Large intestine (tissue), 3 donors: ENCODE results near the gene COX7A2L. TPM values are rescaled to one million over a fixed set of nuclear protein-coding genes. Genes with fewer than 3 reads are reported as not detected.

ENCODE experiments used
- DNase-seq, 2 donors: peaks; one replicate each; pipeline versions ENCODE4 v3.0.0 to v3.0.0-alpha.2; 2013
- H3K27ac ChIP-seq: one replicate; pipeline ENCODE4 v1.5.1; 2013; ENCODE audit warnings: low read length
- H3K27me3 ChIP-seq: 2 replicates; pipeline ENCODE4 v1.6.1; 2013; ENCODE audit warnings: low read length; ENCODE audit not compliant: control insufficient read depth, insufficient read depth
- H3K36me3 ChIP-seq: 2 replicates; pipeline ENCODE4 v1.6.1; 2013; ENCODE audit warnings: low read length; ENCODE audit not compliant: control insufficient read depth, insufficient read depth
- H3K4me1 ChIP-seq: one replicate; pipeline ENCODE4 v1.6.1; 2013; ENCODE audit warnings: low read length; ENCODE audit not compliant: control insufficient read depth, insufficient read depth
- H3K4me3 ChIP-seq: one replicate; pipeline ENCODE4 v1.5.1; 2013; ENCODE audit warnings: low read length
- H3K9me3 ChIP-seq: one replicate; pipeline ENCODE4 v1.6.1; 2013; ENCODE audit warnings: mild to moderate bottlenecking, low read depth, low read length, moderate library complexity; ENCODE audit not compliant: control insufficient read depth
- WGBS: methylation state at CpG from one replicate; pipeline ENCODE4 v1.1.5; 2013; ENCODE audit warnings: low lambda C conversion rate; ENCODE audit not compliant: insufficient coverage; 5-methylcytosine and 5-hydroxymethylcytosine counted together
- polyA plus RNA-seq: library from polyadenylated mRNA; unstranded; fragments of 120-200 nt; gene quantifications from one replicate; pipeline ENCODE4 v1.2.1, GENCODE V29; 2013

The COX7A2L gene
- polyA plus RNA-seq, 1 donor = 342 TPM

DNA sequence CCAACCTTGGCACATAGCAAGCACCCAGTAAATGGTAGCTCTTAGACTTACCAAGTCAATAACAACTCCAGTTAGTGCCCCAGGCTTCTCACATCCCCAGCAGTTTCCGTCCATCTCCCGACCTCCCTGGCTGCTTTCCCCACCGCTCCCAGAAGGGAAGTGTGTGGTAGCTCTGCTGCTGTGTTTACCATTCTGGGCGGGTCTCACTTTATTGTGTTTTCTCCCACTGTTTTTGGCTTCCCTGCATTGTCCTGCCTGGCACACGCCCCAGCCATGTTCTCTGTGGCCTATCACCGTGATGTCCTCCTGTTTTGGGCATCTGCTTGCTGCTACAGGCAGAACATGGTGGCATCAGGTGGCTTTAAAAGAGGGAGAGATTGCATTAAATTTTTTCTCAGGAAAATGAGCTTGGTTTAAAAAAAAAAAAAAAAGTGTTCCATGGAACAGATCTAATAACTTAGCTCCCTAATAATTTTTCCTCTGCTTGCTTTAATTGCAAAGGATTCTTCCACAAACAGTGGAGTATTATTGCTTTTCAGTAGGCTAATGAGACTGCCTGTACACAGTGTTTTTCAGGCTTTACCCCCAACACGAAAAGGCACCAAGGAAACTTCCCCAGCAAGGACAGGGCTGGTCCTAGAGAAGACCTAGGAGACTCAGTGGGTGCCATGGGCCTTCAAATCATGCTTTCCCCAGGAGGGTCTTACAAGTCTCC is 8.0 kb upstream of the COX7A2L start:
- peak in 1 of 2 donors; percentile 31 for DNase-seq
- Histone ChIP-seq H3K27ac (no peak overlapping the region), H3K4me1 (peaks cover 18% of the 10 kb centered on the region), H3K36me3 (no peaks in the 10 kb centered on the region), H3K9me3 (no peaks in the 10 kb centered on the region), H3K4me3 (no peak overlapping the region), H3K27me3 (no peaks in the 10 kb centered on the region)
- no CpG with 5 or more reads among the region's 7 CpGs for WGBS

DNA sequence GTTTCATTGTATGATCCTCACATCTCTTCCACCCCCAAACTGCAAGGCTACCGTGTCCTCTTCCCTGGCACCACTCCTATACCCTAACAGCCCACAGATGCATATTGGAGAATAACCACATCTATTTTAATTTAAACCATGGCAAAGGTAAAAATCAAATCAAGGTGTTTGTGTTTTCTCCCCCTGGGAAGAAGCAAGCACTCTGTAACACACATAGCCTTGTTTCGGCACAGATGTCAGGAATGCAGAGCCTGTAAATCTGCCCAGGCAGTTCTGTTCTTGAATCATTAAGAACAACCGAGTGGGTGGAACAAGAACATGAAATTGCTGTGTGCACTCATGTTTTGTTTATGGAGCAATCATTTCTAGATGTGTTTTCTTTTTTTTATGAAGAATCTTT is 6.8 kb upstream of the COX7A2L start:
- H3K36me3 ChIP-seq = no peaks in the 10 kb centered on the region
- H3K27me3 ChIP-seq = no peaks in the 10 kb centered on the region
- no peak overlapping the region for H3K27ac ChIP-seq
- WGBS = 67% methylated on average over 1 of the region's 3 CpGs
- no peak for DNase-seq
- H3K4me1 ChIP-seq = peaks cover 14% of the 10 kb centered on the region
- no peak overlapping the region for H3K4me3 ChIP-seq
- H3K9me3 ChIP-seq = no peaks in the 10 kb centered on the region

DNA sequence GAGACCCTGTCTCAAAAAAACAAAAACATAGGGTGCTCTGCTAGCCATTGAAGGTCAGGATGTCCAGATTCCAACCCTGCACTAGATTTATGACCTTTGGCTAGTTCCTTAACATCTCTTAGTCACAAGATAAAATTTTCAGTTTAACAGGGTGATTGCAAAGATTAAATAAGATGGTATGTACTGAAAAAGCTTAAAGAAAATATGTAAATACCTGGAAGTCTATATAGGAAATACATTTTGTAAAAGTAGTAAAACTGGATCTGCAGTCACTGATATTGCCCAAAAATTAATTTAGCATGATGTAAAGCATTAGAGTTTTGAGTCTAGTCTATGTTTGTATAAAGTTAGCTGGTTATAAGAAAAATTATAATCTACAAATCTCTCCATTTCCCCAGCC is 5.4 kb upstream of the COX7A2L start:
- Histone ChIP-seq H3K27ac (no peak overlapping the region), H3K36me3 (no peaks in the 10 kb centered on the region), H3K27me3 (no peaks in the 10 kb centered on the region), H3K9me3 (no peaks in the 10 kb centered on the region), H3K4me1 (peaks cover 4% of the 10 kb centered on the region), H3K4me3 (no peak overlapping the region)
- DNase-seq = no peak

DNA sequence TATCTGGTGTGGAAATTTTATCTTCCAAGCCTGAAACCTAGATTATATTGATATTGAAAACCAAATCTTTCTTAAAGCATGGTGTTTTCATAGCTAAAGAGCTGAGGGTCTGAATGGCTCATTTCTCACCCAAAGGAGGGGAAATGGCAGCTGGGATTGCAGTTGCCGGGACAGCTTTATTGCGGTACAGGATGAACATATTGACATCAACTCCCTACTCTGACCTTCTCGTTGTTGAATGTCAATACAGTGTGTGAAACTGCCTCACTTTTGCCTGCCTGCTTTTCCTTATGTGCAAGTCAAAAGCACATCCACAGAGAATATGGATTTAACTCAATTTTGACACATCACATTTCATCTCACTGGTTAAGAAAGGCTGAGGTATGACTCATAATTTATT is 3.6 kb upstream of the COX7A2L start:
- peaks cover 4% of the 10 kb centered on the region for H3K4me1 ChIP-seq
- no CpG with 5 or more reads among the region's 3 CpGs for WGBS
- H3K4me3 ChIP-seq = no peak overlapping the region
- no peak overlapping the region for H3K27ac ChIP-seq
- no peak for DNase-seq
- no peaks in the 10 kb centered on the region for H3K36me3 ChIP-seq
- H3K27me3 ChIP-seq = no peaks in the 10 kb centered on the region
- H3K9me3 ChIP-seq = no peaks in the 10 kb centered on the region

DNA sequence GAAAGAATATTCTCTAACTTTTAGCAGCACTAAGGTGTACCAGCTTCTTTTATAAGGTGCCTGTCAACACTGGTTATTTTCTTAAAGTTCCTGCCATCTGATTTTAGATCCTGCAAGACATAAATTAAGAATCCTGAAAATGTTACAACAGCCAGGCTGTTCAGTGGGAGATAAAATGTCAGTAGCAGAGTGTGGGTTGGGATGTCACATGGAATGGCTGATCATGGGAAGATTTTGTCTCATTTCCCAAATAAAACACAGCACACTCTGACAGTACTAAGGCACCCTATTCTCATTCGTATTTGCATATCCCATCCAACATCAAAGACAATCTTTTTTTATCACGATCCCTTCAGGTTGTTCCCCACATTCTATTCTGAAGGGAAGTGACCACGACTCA is 2.4 kb upstream of the COX7A2L start:
- Histone ChIP-seq H3K4me1 (peaks cover 11% of the 10 kb centered on the region), H3K27me3 (no peaks in the 10 kb centered on the region), H3K9me3 (no peaks in the 10 kb centered on the region), H3K27ac (no peak overlapping the region), H3K36me3 (no peaks in the 10 kb centered on the region), H3K4me3 (no peak overlapping the region)
- no peak for DNase-seq
- WGBS = no CpG with 5 or more reads among the region's 3 CpGs

DNA sequence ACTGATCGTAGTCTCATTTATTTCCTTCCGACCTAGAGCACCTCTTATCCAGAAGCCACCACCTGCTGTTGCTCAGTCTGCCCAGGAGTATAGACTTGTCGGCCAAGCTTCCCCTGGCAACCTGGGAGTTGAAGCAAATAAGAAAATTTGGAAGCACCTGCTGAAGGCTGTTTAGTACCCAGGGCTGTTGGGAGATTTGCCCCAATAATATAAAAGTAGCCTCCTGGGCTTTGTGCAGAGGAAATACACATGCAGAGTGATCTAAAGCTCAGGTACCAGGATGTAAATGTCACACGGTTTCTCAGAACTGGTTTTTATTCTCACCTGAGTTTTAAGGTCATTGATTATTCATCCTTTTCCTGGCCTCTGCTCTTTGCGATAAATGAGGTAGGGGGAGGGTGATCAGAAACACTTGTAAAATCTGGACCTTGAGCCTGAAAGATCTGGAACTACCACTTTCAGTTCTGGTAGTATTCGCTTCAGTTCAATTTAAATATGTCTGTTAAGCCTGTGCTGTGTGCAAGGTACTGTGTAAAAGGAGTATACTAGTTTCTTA is 789 bp upstream of the COX7A2L start:
- peak; percentile 33 to 79 for DNase-seq
- peak overlapping the region; percentile 94 for H3K27ac ChIP-seq
- no peaks in the 10 kb centered on the region for H3K27me3 ChIP-seq
- H3K36me3 ChIP-seq = no peaks in the 10 kb centered on the region
- H3K9me3 ChIP-seq = no peaks in the 10 kb centered on the region
- peaks cover 11% of the 10 kb centered on the region for H3K4me1 ChIP-seq
- peak overlapping the region; percentile 41 for H3K4me3 ChIP-seq
- WGBS = no CpG with 5 or more reads among the region's 6 CpGs

DNA sequence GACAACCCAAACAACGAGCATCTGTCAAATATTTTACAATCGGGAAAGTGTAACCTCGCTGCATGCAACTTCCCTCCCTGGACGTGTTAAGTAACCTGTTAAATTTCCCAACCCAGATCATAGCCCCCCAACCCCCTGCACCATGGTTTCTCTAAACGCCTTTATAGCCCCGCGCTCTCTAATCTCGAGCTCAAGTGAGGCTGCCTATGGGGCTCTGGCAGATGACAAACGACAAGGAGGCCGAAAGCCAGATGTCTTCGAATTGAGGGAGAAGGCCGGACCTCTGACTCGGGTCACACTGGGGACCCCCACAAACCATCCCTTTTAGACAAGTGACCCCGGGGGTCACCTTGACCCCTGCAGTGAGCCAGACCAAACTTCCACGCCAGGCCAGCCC is 526 bp downstream of the COX7A2L start:
- peaks cover 4% of the 10 kb centered on the region for H3K36me3 ChIP-seq
- peak overlapping the region; percentile 94 for H3K27ac ChIP-seq
- DNase-seq = peak in 1 of 2 donors; percentile 38
- no CpG with 5 or more reads among the region's 15 CpGs for WGBS
- peak overlapping the region; percentile 88 for H3K4me3 ChIP-seq
- no peaks in the 10 kb centered on the region for H3K9me3 ChIP-seq
- no peaks in the 10 kb centered on the region for H3K27me3 ChIP-seq
- H3K4me1 ChIP-seq = peaks cover 11% of the 10 kb centered on the region

DNA sequence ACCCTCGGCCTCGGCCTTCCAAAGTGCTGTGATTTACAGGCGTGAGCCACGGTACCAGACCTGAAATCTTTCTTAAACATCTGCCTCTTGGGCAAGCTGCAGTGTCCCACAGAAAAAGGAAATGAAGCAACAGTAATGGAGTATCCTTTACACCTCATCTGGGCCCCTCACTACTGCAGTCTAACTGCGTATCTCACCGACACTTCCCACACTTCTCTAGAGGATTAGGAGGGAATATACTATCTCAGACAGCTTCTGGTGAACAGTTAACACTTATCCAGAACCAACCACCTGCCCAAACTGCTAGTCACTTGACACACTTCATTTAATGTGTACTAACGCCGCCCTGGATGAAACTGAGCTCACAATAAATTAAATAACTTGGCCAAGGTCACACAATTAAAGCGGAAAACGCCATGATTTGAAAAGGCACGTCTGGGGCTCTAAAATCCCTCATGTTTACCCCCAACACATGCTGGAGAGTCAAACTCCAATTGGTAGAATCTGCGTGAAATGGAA is 993 bp downstream of the COX7A2L start:
- peaks cover 11% of the 10 kb centered on the region for H3K4me1 ChIP-seq
- peak overlapping the region; percentile 94 for H3K27ac ChIP-seq
- DNase-seq = peak; percentile 52 to 64
- H3K4me3 ChIP-seq = peak overlapping the region; percentile 88
- no peaks in the 10 kb centered on the region for H3K27me3 ChIP-seq
- H3K36me3 ChIP-seq = peaks cover 4% of the 10 kb centered on the region
- H3K9me3 ChIP-seq = no peaks in the 10 kb centered on the region
- WGBS = 0% methylated on average over 2 of the region's 12 CpGs

DNA sequence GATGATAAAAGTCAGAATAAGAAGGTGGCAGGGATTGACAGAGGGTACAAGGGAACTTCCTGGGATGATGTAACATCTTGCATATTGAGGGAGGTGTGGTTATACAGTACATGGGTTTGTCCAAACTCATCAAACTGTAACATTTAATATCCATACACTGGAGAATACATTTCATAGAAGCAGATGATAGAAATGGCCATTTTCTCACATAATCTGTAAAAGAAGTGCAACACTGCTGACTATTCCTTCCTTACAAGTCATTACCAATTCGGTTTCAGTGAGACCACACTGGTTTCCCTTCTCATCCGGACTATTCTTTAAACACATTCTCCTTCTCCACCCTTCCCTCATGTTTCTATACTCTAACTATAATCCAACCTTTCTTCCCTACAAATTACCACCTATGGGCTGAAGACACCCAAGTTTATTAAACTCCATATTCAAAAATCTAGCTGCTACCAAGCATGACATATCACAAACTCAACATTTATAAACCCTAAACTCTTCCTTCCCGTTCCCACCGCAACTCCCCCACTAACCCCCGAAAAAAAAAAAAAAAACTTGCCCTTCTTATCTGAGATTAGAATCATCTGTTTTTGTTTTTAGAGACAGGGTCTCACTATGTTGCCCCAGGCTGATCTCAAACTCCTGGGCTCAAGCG is 1.6 kb downstream of the COX7A2L start:
- H3K4me3 ChIP-seq = peak overlapping the region; percentile 88
- H3K9me3 ChIP-seq = no peaks in the 10 kb centered on the region
- H3K27ac ChIP-seq = peak overlapping the region; percentile 94
- DNase-seq = no peak
- H3K36me3 ChIP-seq = peaks cover 4% of the 10 kb centered on the region
- H3K27me3 ChIP-seq = no peaks in the 10 kb centered on the region
- peaks cover 11% of the 10 kb centered on the region for H3K4me1 ChIP-seq
- 73% methylated on average over 2 of the region's 6 CpGs for WGBS

DNA sequence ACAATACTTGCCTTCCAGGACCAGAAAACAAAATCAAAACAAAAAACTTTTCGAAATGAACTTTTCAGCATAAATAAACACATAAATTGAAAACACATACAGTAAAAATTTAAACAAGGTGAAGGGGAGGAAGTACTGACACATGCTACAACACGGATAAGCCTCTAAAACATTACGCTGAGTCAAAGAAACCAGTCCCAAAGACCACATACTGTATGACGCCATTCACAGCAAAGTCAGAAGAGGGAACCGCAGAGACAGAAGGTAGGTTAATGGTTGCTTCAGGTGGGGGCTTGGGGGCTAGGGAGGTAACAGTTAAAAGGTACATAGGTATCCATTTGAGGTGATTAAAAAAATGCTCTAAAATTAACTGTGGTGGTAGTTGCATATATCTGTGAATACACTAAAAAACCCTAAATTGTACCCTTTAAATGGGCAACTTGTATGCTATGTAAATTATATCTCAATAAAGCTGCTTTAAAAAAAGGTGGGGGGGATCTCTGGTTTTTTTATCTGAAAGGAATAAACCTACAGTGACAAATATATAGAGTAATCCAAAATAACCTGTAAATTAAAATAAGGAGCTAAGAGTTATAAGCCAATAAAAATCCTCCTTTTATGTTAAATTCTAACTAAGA is 7.1 kb downstream of the COX7A2L start:
- Histone ChIP-seq H3K4me1 (peaks cover 1% of the 10 kb centered on the region), H3K36me3 (peaks cover 26% of the 10 kb centered on the region), H3K27me3 (no peaks in the 10 kb centered on the region), H3K9me3 (no peaks in the 10 kb centered on the region), H3K4me3 (no peak overlapping the region), H3K27ac (no peak overlapping the region)
- DNase-seq = no peak
- no CpG with 5 or more reads among the region's 5 CpGs for WGBS
